Natural killer cell (primary cell): ENCODE measurements around the gene ZNF444. TPM values are rescaled to one million over a fixed set of nuclear protein-coding genes. Genes with fewer than 3 reads are reported as not detected.

Source experiments
- ATAC-seq, 3 donors: fragments of 150-1000 bp in 2 of 3; fragments of 200-7000 bp in 1 of 3; cut with Tn5 transposase; 1 replicate in 1 of 3; 2 replicates in 2 of 3; pipeline ENCODE4 v1.10.0; 2021; ENCODE audit warnings: mild to moderate bottlenecking in 2 of 3, moderate library complexity in 2 of 3
- DNase-seq, 2 donors: peaks; one replicate each; pipeline versions ENCODE4 v3.0.0 to v3.0.0-alpha.2; 2013 to 2021; ENCODE audit warnings: mixed read lengths in 1 of 2
- H3K27ac ChIP-seq: one replicate; pipeline ENCODE4 v1.5.1; 2013; ENCODE audit warnings: mild to moderate bottlenecking, low read length
- H3K27me3 ChIP-seq: one replicate; pipeline ENCODE4 v1.6.1; 2013; ENCODE audit warnings: low read length; ENCODE audit not compliant: control insufficient read depth, insufficient read depth
- H3K36me3 ChIP-seq: one replicate; pipeline ENCODE4 v1.6.1; 2013; ENCODE audit warnings: low read length; ENCODE audit not compliant: control insufficient read depth, insufficient read depth
- H3K4me1 ChIP-seq: one replicate; pipeline ENCODE4 v1.6.1; 2013; ENCODE audit warnings: low read length; ENCODE audit not compliant: control insufficient read depth, insufficient read depth
- H3K4me3 ChIP-seq: one replicate; pipeline ENCODE4 v1.5.1; 2013; ENCODE audit warnings: low read length
- H3K9me3 ChIP-seq: one replicate; pipeline ENCODE4 v1.6.1; 2013; ENCODE audit warnings: low read length; ENCODE audit not compliant: control insufficient read depth, insufficient read depth
- H3K27ac Mint-ChIP-seq, 2 donors: one replicate each; pipeline ENCODE4 v1.8.0; 2022; ENCODE audit warnings: mild to moderate bottlenecking in 2 of 2, mixed read lengths in 2 of 2, moderate library complexity in 1 of 2
- H3K27me3 Mint-ChIP-seq, 2 donors: one replicate each; pipeline ENCODE4 v1.8.0; 2022; ENCODE audit warnings: low read depth in 2 of 2, mixed read lengths in 2 of 2
- H3K36me3 Mint-ChIP-seq: one replicate; pipeline ENCODE4 v1.8.0; 2022; ENCODE audit warnings: mixed read lengths
- H3K4me1 Mint-ChIP-seq, 2 donors: one replicate each; pipeline ENCODE4 v1.8.0; 2022; ENCODE audit warnings: mixed read lengths in 2 of 2
- H3K4me3 Mint-ChIP-seq: one replicate; pipeline ENCODE4 v1.8.0; 2022; ENCODE audit warnings: mild to moderate bottlenecking, moderate library complexity, mixed read lengths
- H3K9me3 Mint-ChIP-seq, 2 donors: one replicate each; pipeline ENCODE4 v1.8.0; 2022; ENCODE audit warnings: mixed read lengths in 2 of 2
- WGBS: methylation state at CpG from one replicate; pipeline ENCODE4 v1.1.7; 2013; ENCODE audit warnings: missing lambda C conversion rate; ENCODE audit not compliant: insufficient coverage; 5-methylcytosine and 5-hydroxymethylcytosine counted together
- intact Hi-C: fragments of 100-400 bp; cut with micrococcal nuclease; formaldehyde crosslinking; loops from one replicate; pipeline ENCODE4 v1.14.2; 2022
- total RNA-seq, 4 donors: library from RNA; stranded (reverse); fragments of 120-200 nt in 1 of 4; gene quantifications; one replicate each; pipeline versions ENCODE4 v1.2.3 to v1.2.4, GENCODE V29; 2013 to 2022
- TF ChIP-seq, protein P1 (sequence below): fragments of 200-600 bp; IDR thresholded peaks from one replicate; pipeline ENCODE4 v1.8.0; 2022; ENCODE audit warnings: antibody characterized with exemption

ZNF444 gene
- total RNA-seq, 3 donors from 2014 or later (not counting 1 experiment from before 2014, with no cell fraction given): 14.5 to 21.9 (median 16.7) TPM

DNA sequence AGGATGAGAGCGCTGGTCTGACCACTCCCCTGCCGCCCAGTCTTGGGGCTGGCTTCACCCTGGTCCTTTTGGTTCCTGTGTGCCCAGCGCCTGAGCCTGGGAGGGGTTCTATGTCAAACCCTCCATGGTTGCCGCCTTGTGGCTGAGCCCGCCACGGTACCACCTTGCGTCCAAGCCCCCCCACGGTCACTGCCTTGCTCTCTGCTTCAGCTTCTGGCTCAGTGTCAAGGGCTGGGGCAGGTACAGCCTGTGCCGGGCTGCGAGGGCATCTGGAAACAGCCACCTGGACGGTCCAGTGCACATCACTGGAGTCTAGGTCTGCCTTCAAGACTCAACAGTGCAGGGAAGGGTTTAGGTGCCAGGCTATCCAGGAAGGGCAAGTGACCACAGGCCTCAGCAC is 20.4 kb downstream of the ZNF444 start:
- TF ChIP-seq, protein P1, sequence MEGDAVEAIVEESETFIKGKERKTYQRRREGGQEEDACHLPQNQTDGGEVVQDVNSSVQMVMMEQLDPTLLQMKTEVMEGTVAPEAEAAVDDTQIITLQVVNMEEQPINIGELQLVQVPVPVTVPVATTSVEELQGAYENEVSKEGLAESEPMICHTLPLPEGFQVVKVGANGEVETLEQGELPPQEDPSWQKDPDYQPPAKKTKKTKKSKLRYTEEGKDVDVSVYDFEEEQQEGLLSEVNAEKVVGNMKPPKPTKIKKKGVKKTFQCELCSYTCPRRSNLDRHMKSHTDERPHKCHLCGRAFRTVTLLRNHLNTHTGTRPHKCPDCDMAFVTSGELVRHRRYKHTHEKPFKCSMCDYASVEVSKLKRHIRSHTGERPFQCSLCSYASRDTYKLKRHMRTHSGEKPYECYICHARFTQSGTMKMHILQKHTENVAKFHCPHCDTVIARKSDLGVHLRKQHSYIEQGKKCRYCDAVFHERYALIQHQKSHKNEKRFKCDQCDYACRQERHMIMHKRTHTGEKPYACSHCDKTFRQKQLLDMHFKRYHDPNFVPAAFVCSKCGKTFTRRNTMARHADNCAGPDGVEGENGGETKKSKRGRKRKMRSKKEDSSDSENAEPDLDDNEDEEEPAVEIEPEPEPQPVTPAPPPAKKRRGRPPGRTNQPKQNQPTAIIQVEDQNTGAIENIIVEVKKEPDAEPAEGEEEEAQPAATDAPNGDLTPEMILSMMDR: no peak
- 94% methylated on average over 11 of the region's 11 CpGs for WGBS
- ATAC-seq: no peak
- intact Hi-C loops: no loop called here
- Histone ChIP-seq H3K4me1 (peaks cover 6% of the 10 kb centered on the region), H3K27ac (no peak overlapping the region), H3K36me3 (peaks cover 6% of the 10 kb centered on the region), H3K4me3 (no peak overlapping the region), H3K27me3 (no peaks in the 10 kb centered on the region), H3K9me3 (no peaks in the 10 kb centered on the region)
- Mint-ChIP-seq H3K27me3 (peaks cover 0 to 3% of the 10 kb centered on the region in 2 donors), H3K27ac (no peak overlapping the region), H3K4me1 (peaks cover 0 to 10% of the 10 kb centered on the region in 2 donors), H3K9me3 (no peaks in the 10 kb centered on the region), H3K4me3 (no peak overlapping the region), H3K36me3 (no peaks in the 10 kb centered on the region)
- no peak for DNase-seq

DNA sequence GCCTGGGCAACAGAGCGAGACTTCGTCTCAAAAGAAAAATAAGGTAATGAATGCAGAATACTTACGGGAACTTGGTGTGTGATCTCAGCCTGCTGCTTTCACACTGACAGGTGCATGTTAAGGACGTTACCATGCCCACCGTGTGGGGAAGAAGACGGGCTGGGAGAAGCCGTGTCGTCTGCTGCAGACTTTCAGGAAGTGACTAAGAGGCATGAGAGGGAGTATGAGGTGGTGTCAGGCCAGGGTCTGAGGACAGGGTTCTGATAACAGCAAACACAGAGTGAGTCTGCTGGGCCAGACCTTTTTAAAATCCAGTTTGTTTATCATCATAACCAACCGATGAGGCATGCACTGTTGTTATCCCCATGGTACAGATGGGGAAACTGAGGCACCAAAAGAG is 21.2 kb downstream of the ZNF444 start:
- WGBS: 28% methylated on average over 9 of the region's 9 CpGs
- peaks cover 0 to 10% of the 10 kb centered on the region in 2 donors for H3K4me1 Mint-ChIP-seq
- no peak overlapping the region for H3K27ac ChIP-seq
- H3K4me3 ChIP-seq: no peak overlapping the region
- ATAC-seq: peak in 1 of 3 donors; percentile 21
- H3K36me3 ChIP-seq: peaks cover 6% of the 10 kb centered on the region
- no peak overlapping the region for H3K4me3 Mint-ChIP-seq
- no peaks in the 10 kb centered on the region for H3K36me3 Mint-ChIP-seq
- H3K27ac Mint-ChIP-seq: no peak overlapping the region
- H3K27me3 Mint-ChIP-seq: peaks cover 0 to 3% of the 10 kb centered on the region in 2 donors
- TF ChIP-seq, protein P1: no peak
- peaks cover 6% of the 10 kb centered on the region for H3K4me1 ChIP-seq
- no peak for DNase-seq
- H3K27me3 ChIP-seq: no peaks in the 10 kb centered on the region
- intact Hi-C loops: no loop called here
- no peaks in the 10 kb centered on the region for H3K9me3 ChIP-seq
- H3K9me3 Mint-ChIP-seq: no peaks in the 10 kb centered on the region

DNA sequence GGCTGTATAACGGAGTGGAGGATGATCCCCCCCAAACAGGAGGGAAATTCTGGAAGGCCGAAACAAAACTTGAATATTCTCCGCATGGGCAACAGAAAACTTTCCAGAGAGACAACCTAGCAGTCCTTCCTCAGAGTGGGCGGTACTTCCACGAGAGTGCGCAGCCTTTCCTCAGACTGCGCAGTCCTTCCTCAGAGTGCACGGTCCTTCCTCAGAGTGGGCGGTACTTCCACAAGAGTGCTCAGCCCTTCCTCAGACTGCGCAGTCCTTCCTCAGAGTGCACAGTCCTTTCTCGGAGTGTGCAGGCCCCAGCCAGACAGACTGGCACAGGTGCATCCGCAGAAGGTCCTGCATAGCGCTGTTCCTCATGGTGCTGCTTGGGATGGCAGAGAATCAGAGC is 22.0 kb downstream of the ZNF444 start:
- H3K4me3 ChIP-seq: no peak overlapping the region
- H3K27me3 Mint-ChIP-seq: peaks cover 0 to 3% of the 10 kb centered on the region in 2 donors
- WGBS: 88% methylated on average over 13 of the region's 13 CpGs
- DNase-seq (no peak), ATAC-seq (no peak)
- H3K27me3 ChIP-seq: no peaks in the 10 kb centered on the region
- no peak overlapping the region for H3K4me3 Mint-ChIP-seq
- no peaks in the 10 kb centered on the region for H3K9me3 Mint-ChIP-seq
- H3K4me1 Mint-ChIP-seq: peaks cover 0 to 10% of the 10 kb centered on the region in 2 donors
- peaks cover 6% of the 10 kb centered on the region for H3K4me1 ChIP-seq
- intact Hi-C loops: no loop called here
- H3K27ac Mint-ChIP-seq: no peak overlapping the region
- TF ChIP-seq, protein P1: no peak
- H3K27ac ChIP-seq: no peak overlapping the region
- H3K9me3 ChIP-seq: no peaks in the 10 kb centered on the region
- peaks cover 6% of the 10 kb centered on the region for H3K36me3 ChIP-seq
- no peaks in the 10 kb centered on the region for H3K36me3 Mint-ChIP-seq

DNA sequence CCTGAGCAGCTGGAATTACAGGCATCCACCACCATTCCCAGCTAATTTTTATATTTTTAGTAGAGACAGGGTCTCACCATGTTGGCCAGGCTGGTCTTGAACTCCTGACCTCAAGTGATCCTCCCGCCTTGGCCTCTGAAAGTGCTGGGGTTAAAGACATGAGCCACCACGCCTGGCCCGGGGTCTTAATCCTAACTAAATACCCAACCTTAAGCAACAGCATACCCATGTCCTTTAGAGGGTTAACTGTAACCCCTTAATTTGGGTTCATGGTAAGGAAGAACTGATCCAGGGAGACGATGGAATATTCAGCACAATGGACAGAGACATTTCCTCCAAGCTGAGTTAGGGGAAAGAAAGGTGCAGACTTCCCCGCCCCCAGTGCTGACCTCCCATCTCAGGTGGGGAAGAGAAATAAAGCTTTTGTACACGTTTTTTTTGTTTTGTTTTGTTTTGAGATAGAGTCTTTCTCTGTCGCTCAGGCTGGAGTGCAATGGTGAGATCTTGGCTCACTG is 26.0 kb downstream of the ZNF444 start:
- DNase-seq (no peak), ATAC-seq (no peak)
- no peak overlapping the region for H3K27ac Mint-ChIP-seq
- Histone ChIP-seq H3K9me3 (no peaks in the 10 kb centered on the region), H3K4me1 (peaks cover 12% of the 10 kb centered on the region), H3K27ac (no peak overlapping the region), H3K4me3 (no peak overlapping the region), H3K36me3 (no peaks in the 10 kb centered on the region), H3K27me3 (no peaks in the 10 kb centered on the region)
- H3K9me3 Mint-ChIP-seq: no peaks in the 10 kb centered on the region
- TF ChIP-seq, protein P1: no peak
- intact Hi-C loops: no loop called here
- no peak overlapping the region for H3K4me3 Mint-ChIP-seq
- H3K27me3 Mint-ChIP-seq: peaks cover 0 to 3% of the 10 kb centered on the region in 2 donors
- no peaks in the 10 kb centered on the region for H3K36me3 Mint-ChIP-seq
- peaks cover 0 to 6% of the 10 kb centered on the region in 2 donors for H3K4me1 Mint-ChIP-seq
- WGBS: 71% methylated on average over 5 of the region's 7 CpGs
